Pericardium fibroblast (primary cell): ENCODE measurements around the gene ATP2A1. TPM values are rescaled to one million over a fixed set of nuclear protein-coding genes. Genes with fewer than 3 reads are reported as not detected.

Experiments used
- total RNA-seq: library from RNA; depleted of rRNA; stranded (reverse); fragments of >200 nt; gene quantifications from 2 replicates; pipeline ENCODE4 v1.2.3, GENCODE V29; 2015

Gene ATP2A1
- 0.12 and 0.17 TPM in 2 replicates for total RNA-seq

DNA sequence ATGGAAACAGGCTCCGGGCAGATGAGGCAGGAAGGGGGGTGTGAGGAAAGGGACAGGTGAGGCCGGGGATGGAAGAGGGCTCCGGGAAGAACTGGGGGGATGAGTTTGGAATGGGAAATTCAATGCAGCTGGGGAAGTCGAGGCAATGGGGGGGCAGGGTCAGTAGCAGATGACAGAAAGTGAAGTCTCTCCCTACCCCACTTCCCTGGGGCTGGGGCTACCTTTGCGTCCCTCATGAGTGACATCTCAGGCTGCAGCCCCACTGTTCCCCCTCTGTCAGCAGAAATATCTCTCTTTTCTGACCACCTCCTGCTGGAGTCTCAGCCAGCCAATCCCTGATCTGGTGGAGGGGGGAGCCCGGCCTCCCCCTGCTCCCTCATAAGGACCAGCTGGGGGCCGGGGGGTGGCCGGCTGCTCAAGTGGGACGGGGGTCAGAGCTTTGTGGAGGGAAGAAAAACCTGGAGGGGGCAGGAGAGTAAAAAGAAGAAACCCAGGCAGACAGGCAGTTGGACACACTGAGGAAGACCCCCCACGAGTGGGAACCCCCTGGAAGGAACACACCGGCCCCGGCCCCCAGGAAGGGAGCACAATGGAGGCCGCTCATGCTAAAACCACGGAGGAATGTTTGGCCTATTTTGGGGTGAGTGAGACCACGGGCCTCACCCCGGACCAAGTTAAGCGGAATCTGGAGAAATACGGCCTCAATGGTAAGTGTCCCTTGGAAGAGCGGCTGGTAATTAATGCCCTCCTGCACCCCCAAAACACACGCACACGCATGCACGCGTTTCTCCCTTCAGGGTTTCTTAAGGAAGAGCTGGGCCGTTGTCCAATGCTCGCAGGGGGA lies at the start of gene ATP2A1:
Gene ATP2A1, plus strand, starts transcription at position 406 of the 844 bp plus-strand sequence. Its CDS starts 184 bp downstream, at position 590.

GRCh38 chr16:28846080-28846932 lies 32.0 kb upstream of the ATP2A1 start, which contains the start of gene TUFM:
TSS of gene TUFM (minus strand) at chr16:28846348. CDS start at chr16:28846269, 79 bp downstream.

DNA sequence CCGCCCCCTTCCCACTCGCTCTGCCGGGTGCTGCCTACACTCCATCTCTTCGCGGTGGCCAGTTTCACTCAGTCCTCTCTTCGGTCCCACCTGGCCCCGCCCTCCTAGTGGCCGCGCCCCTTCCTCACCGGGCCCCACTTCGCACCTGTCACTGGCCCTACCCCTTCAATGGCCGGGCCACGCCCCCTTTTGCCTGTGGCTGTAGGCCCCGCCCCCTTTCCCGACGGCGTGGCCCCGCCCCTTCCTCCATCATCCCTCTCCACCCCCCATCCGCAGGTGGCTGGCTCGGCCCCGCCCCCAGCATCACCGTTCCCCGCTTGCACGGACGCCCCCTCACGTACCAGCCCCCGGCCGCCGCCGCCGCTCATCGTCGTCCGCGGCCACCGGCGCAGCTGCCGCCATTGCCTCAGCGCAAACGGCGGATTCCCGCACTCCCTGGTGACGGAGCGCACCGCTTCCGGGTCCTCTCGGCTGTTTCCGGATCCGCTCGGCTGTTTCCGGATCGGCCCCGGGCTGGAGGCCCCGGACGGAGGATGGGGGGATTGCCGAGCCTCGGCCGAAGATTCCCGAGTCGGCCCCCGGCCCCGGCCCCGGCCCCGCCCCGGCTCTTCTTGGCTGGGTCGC lies 46.6 kb downstream of the ATP2A1 start, which contains the start of gene RABEP2:
Gene RABEP2, minus strand, starts transcription at position 477 of the 624 bp plus-strand sequence. Its CDS starts 75 bp downstream, at position 402.

DNA sequence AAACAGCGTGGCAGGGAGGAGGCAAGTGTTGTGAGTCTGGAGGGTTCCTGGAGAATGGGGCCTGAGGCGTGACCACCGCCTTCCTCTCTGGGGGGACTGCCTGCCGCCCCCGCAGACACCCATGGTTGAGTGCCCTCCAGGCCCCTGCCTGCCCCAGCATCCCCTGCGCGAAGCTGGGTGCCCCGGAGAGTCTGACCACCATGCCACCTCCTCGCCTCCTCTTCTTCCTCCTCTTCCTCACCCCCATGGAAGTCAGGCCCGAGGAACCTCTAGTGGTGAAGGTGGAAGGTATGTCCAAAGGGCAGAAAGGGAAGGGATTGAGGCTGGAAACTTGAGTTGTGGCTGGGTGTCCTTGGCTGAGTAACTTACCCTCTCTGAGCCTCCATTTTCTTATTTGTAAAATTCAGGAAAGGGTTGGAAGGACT lies 53.5 kb downstream of the ATP2A1 start, which contains the start of gene CD19:
Gene CD19, plus strand, starts transcription at position 171 of the 425 bp plus-strand sequence. Its CDS starts 30 bp downstream, at position 201.

GRCh38 chr16:28950648-28951409 lies 72.5 kb downstream of the ATP2A1 start, which contains the start of gene NFATC2IP:
TSS of gene NFATC2IP (plus strand) at chr16:28950937. CDS start at chr16:28951012, 75 bp downstream.

Other genes starting within 250 kb of the ATP2A1 start
- not detected in 2 replicates for gene NPIPB8, start 240.4 kb upstream of the ATP2A1 start, total RNA-seq
- gene EIF3C, start 167.0 kb upstream of the ATP2A1 start, total RNA-seq: 151 and 166 TPM in 2 replicates
- not detected in 2 replicates for gene NPIPB9, start 126.7 kb upstream of the ATP2A1 start, total RNA-seq
- 48.3 and 79.2 TPM in 2 replicates for gene ATXN2L, start 55.5 kb upstream of the ATP2A1 start, total RNA-seq
- 98.5 and 115 TPM in 2 replicates for gene TUFM, start 32.1 kb upstream of the ATP2A1 start, total RNA-seq
- gene SH2B1, start 14.6 kb upstream of the ATP2A1 start, total RNA-seq: 20.0 and 29.2 TPM in 2 replicates
- gene RABEP2, start 46.8 kb downstream of the ATP2A1 start, total RNA-seq: 19.6 and 36.4 TPM in 2 replicates
- 2.1 TPM in 1 of 2 replicates, not detected in the other for gene CD19, start 53.5 kb downstream of the ATP2A1 start, total RNA-seq
- gene NFATC2IP, start 72.4 kb downstream of the ATP2A1 start, total RNA-seq: 8.6 and 10.7 TPM in 2 replicates
- 51.2 and 59.4 TPM in 2 replicates for gene SPNS1, start 96.3 kb downstream of the ATP2A1 start, total RNA-seq
- gene LAT, start 106.6 kb downstream of the ATP2A1 start, total RNA-seq: 0.12 and 6.7 TPM in 2 replicates